NK-92 treated with Interleukin-12 subunit alpha and Interleukin-12 subunit beta, amount 100 ng/mL, for 24 hours (cell line): Measurements from ENCODE around the gene LRP1B.

ENCODE experiments used
- DNase-seq: peaks from one replicate; lab custom pipeline; 2025; lab: John Stamatoyannopoulos, UW

Gene LRP1B

GRCh38 chr2:140246957-140247356, 1883.9 kb downstream of the LRP1B start:
- no peak for DNase-seq

GRCh38 chr2:140246058-140246457, 1884.8 kb downstream of the LRP1B start:
- no peak for DNase-seq

GRCh38 chr2:140242889-140243288, 1887.9 kb downstream of the LRP1B start:
- DNase-seq, result no peak

GRCh38 chr2:140234116-140234515, 1896.7 kb downstream of the LRP1B start:
- DNase-seq, result no peak

GRCh38 chr2:140210963-140211362, 1919.9 kb downstream of the LRP1B start:
- DNase-seq, result no peak

GRCh38 chr2:140205093-140205492, 1925.7 kb downstream of the LRP1B start:
- DNase-seq, result no peak

GRCh38 chr2:140203347-140203746, 1927.5 kb downstream of the LRP1B start:
- no peak for DNase-seq

- no peak for DNase-seq
These were observed 1929.2 kb downstream of the LRP1B start for GRCh38 chr2:140201572-140201971.

GRCh38 chr2:140200764-140201163, 1930.1 kb downstream of the LRP1B start:
- no peak for DNase-seq

- DNase-seq, result no peak
These were observed 1930.5 kb downstream of the LRP1B start for GRCh38 chr2:140200307-140200706.

GRCh38 chr2:140199312-140199711, 1931.5 kb downstream of the LRP1B start:
- no peak for DNase-seq

GRCh38 chr2:140187086-140187485, 1943.7 kb downstream of the LRP1B start:
- no peak for DNase-seq

- no peak for DNase-seq
These were observed 1944.5 kb downstream of the LRP1B start for GRCh38 chr2:140186313-140186712.

- DNase-seq, result no peak
These were observed 1945.7 kb downstream of the LRP1B start for GRCh38 chr2:140185076-140185475.

- DNase-seq, result no peak
These were observed 1947.6 kb downstream of the LRP1B start for GRCh38 chr2:140183056-140183765.
